H9 (cell line): ENCODE measurements around the gene PDIA3. TPM values are rescaled to one million over a fixed set of nuclear protein-coding genes. Genes with fewer than 3 reads are reported as not detected.

Source experiments
- DNase-seq: peaks from one replicate; pipeline ENCODE4 v3.0.0-alpha.2; 2017
- H2AFZ ChIP-seq: one replicate; pipeline ENCODE4 v1.6.1; 2013; ENCODE audit warnings: mild to moderate bottlenecking, low read length, control low read depth, moderate library complexity
- H2AK5ac ChIP-seq: 2 replicates; pipeline ENCODE4 v1.6.1; 2013; ENCODE audit warnings: low read length, control low read depth, mixed read lengths; ENCODE audit not compliant: insufficient read length
- H2BK120ac ChIP-seq: one replicate; pipeline ENCODE4 v1.6.1; 2013; ENCODE audit warnings: low read depth, mild to moderate bottlenecking, low read length, control low read depth, inconsistent platforms; ENCODE audit not compliant: poor library complexity, severe bottlenecking
- H2BK12ac ChIP-seq: 2 replicates; pipeline ENCODE4 v1.6.1; 2013; ENCODE audit warnings: low read length, control low read depth, mixed read lengths, low read depth; ENCODE audit not compliant: insufficient read length
- H2BK15ac ChIP-seq: 2 replicates; pipeline ENCODE4 v1.6.1; 2013; ENCODE audit warnings: low read depth, low read length, control low read depth
- H2BK20ac ChIP-seq: one replicate; pipeline ENCODE4 v1.6.1; 2013; ENCODE audit warnings: low read depth, mild to moderate bottlenecking, low read length, control low read depth, inconsistent platforms; ENCODE audit not compliant: poor library complexity, severe bottlenecking
- H2BK5ac ChIP-seq: 2 replicates; pipeline ENCODE4 v1.6.1; 2013; ENCODE audit warnings: low read length, control low read depth, mixed read lengths; ENCODE audit not compliant: insufficient read length
- H3K14ac ChIP-seq: 2 replicates; pipeline ENCODE4 v1.6.1; 2013; ENCODE audit warnings: low read length, control low read depth; ENCODE audit not compliant: insufficient read depth
- H3K18ac ChIP-seq: 2 replicates; pipeline ENCODE4 v1.6.1; 2013; ENCODE audit warnings: low read depth, mild to moderate bottlenecking, mixed read lengths, low read length, control low read depth; ENCODE audit not compliant: insufficient read length
- H3K23ac ChIP-seq: 2 replicates; pipeline ENCODE4 v1.6.1; 2013; ENCODE audit warnings: low read length, control low read depth, mixed read lengths, low read depth; ENCODE audit not compliant: insufficient read length
- H3K23me2 ChIP-seq: 2 replicates; pipeline ENCODE4 v1.6.1; 2013; ENCODE audit warnings: low read depth, mild to moderate bottlenecking, mixed read lengths, low read length, control low read depth; ENCODE audit not compliant: insufficient read length, poor library complexity, severe bottlenecking
- H3K27ac ChIP-seq: 2 replicates; pipeline ENCODE4 v1.5.1; 2013; ENCODE audit warnings: low read length, control low read depth, mixed read lengths, low read depth; ENCODE audit not compliant: insufficient read length
- H3K27me3 ChIP-seq: 2 replicates; pipeline ENCODE4 v1.6.1; 2013; ENCODE audit warnings: low read length, control low read depth, inconsistent platforms; ENCODE audit not compliant: insufficient read depth
- H3K4ac ChIP-seq: 2 replicates; pipeline ENCODE4 v1.6.1; 2013; ENCODE audit warnings: low read depth, mild to moderate bottlenecking, control low read depth, inconsistent platforms, low read length, moderate library complexity
- H3K4me1 ChIP-seq: 2 replicates; pipeline ENCODE4 v1.6.1; 2013; ENCODE audit warnings: low read length, control low read depth, inconsistent platforms; ENCODE audit not compliant: insufficient read depth
- H3K4me2 ChIP-seq: 2 replicates; pipeline ENCODE4 v1.6.1; 2013; ENCODE audit warnings: low read length, control low read depth, mixed read lengths; ENCODE audit not compliant: insufficient read length, insufficient read depth
- H3K56ac ChIP-seq: 2 replicates; pipeline ENCODE4 v1.6.1; 2013; ENCODE audit warnings: low read depth, mild to moderate bottlenecking, mixed read lengths, low read length, control low read depth; ENCODE audit not compliant: insufficient read length
- H3K79me1 ChIP-seq: 2 replicates; pipeline ENCODE4 v1.6.1; 2013; ENCODE audit warnings: low read depth, mild to moderate bottlenecking, moderate library complexity, low read length, control low read depth, inconsistent platforms; ENCODE audit not compliant: insufficient read depth, poor library complexity, severe bottlenecking
- H3K79me2 ChIP-seq: 2 replicates; pipeline ENCODE4 v1.6.1; 2013; ENCODE audit warnings: low read length, control low read depth, inconsistent platforms; ENCODE audit not compliant: insufficient read depth
- H3K9ac ChIP-seq: 2 replicates; pipeline ENCODE4 v1.6.1; 2013; ENCODE audit warnings: low read length, control low read depth, mixed read lengths; ENCODE audit not compliant: insufficient read length; ENCODE audit errors: extremely low read depth
- H3K9me3 ChIP-seq: one replicate; pipeline ENCODE4 v1.6.1; 2013; ENCODE audit warnings: low read depth, low read length, inconsistent platforms; ENCODE audit not compliant: control insufficient read depth
- H3T11ph ChIP-seq: one replicate; pipeline ENCODE4 v1.6.1; 2013; ENCODE audit warnings: mild to moderate bottlenecking, low read length, control low read depth, inconsistent platforms
- H4K20me1 ChIP-seq: one replicate; pipeline ENCODE4 v1.6.1; 2013; ENCODE audit not compliant: control insufficient read depth, insufficient read length, insufficient read depth
- H4K5ac ChIP-seq: 2 replicates; pipeline ENCODE4 v1.6.1; 2013; ENCODE audit warnings: low read depth, mild to moderate bottlenecking, mixed read lengths, low read length, control low read depth; ENCODE audit not compliant: insufficient read length
- H4K8ac ChIP-seq: replicated peaks from 2 replicates; pipeline ENCODE4 v1.6.1; 2013; ENCODE audit warnings: low read length, control low read depth, mixed read lengths, low read depth; ENCODE audit not compliant: insufficient read length
- H4K91ac ChIP-seq: 2 replicates; pipeline ENCODE4 v1.6.1; 2013; ENCODE audit warnings: low read depth, mild to moderate bottlenecking, moderate library complexity, mixed read lengths, low read length, control low read depth; ENCODE audit not compliant: insufficient read length
- H3K27ac Mint-ChIP-seq, 3 experiments: 2 replicates in 2 of 3; 3 replicates in 1 of 3; pipeline ENCODE4 v1.8.0; 2020 to 2021; ENCODE audit warnings: mixed read lengths in 3 of 3, mild to moderate bottlenecking in 1 of 3, moderate library complexity in 1 of 3
- H3K27me3 Mint-ChIP-seq: 2 replicates; pipeline ENCODE4 v1.8.0; 2021; ENCODE audit warnings: low read depth, mild to moderate bottlenecking, moderate library complexity, mixed read lengths
- H3K36me3 Mint-ChIP-seq, 3 experiments: 2 replicates in 2 of 3; 3 replicates in 1 of 3; pipeline ENCODE4 v1.8.0; 2020 to 2021; ENCODE audit warnings: low read depth in 3 of 3, mixed read lengths in 3 of 3; ENCODE audit not compliant: insufficient read depth in 1 of 3
- H3K4me1 Mint-ChIP-seq, 2 experiments: 2 replicates each; pipeline ENCODE4 v1.8.0; 2020; ENCODE audit warnings: mixed read lengths in 2 of 2
- H3K4me3 Mint-ChIP-seq, 2 experiments: 2 replicates in 1 of 2; 3 replicates in 1 of 2; pipeline ENCODE4 v1.8.0; 2020 to 2021; ENCODE audit warnings: mild to moderate bottlenecking in 2 of 2, mixed read lengths in 2 of 2, moderate library complexity in 1 of 2
- H3K9me3 Mint-ChIP-seq, 2 experiments: 2 replicates in 1 of 2; 3 replicates in 1 of 2; pipeline ENCODE4 v1.8.0; 2020; ENCODE audit warnings: mild to moderate bottlenecking in 2 of 2, mixed read lengths in 2 of 2, moderate library complexity in 1 of 2
- WGBS: extraction: QIAGEN DNeasy Blood & Tissue Kit; methylation state at CpG from one replicate; pipeline ENCODE4 v1.1.7; 2013; ENCODE audit warnings: missing lambda C conversion rate, low lambda C conversion rate, mixed read lengths; ENCODE audit not compliant: insufficient read length; ENCODE audit errors: extremely low coverage; 5-methylcytosine and 5-hydroxymethylcytosine counted together
- total RNA-seq: library from RNA; stranded (reverse); gene quantifications from 2 replicates; pipeline ENCODE4 v1.2.1, GENCODE V29; 2021
- TF ChIP-seq, protein P1 (sequence below): fragments of 200-600 bp; sonication (generic); conservative IDR thresholded peaks from 3 replicates; pipeline ENCODE4 v1.8.0; 2021; ENCODE audit warnings: antibody characterized with exemption, mild to moderate bottlenecking

PDIA3 gene
- total RNA-seq, 1 experiment from 2014 or later = 524 TPM

DNA sequence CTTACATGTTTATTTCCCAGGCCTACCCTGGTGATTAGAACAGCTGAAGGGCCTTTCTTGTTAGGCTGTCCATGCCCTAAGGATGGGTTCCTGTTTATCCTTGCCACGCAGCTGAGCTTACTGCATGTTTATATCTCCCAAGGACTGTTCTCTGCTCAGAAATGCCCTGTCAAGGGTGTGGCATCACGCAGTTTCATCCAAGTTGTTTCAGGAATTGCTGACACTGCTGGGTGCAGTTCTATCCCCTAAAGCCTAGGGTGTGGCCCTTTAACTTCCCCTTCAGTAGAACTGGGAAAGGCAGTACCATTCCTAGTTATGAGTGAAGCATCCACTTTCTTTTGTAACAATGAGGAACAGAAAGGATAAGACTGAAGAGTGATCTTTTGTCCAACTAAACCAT lies 25.6 kb downstream of the PDIA3 start:
- Histone ChIP-seq H3K27ac (no peak overlapping the region), H3K27me3 (no peaks in the 10 kb centered on the region), H3K56ac (no peak overlapping the region), H2BK5ac (no peak overlapping the region), H4K5ac (no peak overlapping the region), H2BK15ac (no peak overlapping the region), H3K9me3 (no peaks in the 10 kb centered on the region), H3K18ac (no peak overlapping the region), H3K79me1 (no peaks in the 10 kb centered on the region), H3K23me2 (peaks cover 9% of the 10 kb centered on the region), H2BK120ac (no peak overlapping the region), H3K79me2 (no peaks in the 10 kb centered on the region), H4K91ac (no peak overlapping the region), H3K4me2 (no peak overlapping the region), H2AK5ac (no peak overlapping the region), H2AFZ (no peak overlapping the region), H4K20me1 (no peaks in the 10 kb centered on the region), H3K4me1 (no peaks in the 10 kb centered on the region; the same call in 1 of the 2 replicates), H3T11ph (no peak overlapping the region), H3K14ac (no peak overlapping the region), H3K9ac (no peak overlapping the region), H3K4ac (no peak overlapping the region), H4K8ac (no peak overlapping the region), H3K23ac (no peak overlapping the region), H2BK20ac (no peak overlapping the region), H2BK12ac (no peak overlapping the region)
- Mint-ChIP-seq H3K36me3 (peaks cover 42 to 78% (median 59%) of the 10 kb centered on the region in 3 experiments; a peak in 6 of 7 replicates), H3K27me3 (no peaks in the 10 kb centered on the region; the same call in 1 of the 2 replicates), H3K9me3 (no peaks in the 10 kb centered on the region), H3K4me3 (no peak overlapping the region), H3K27ac (no peak overlapping the region), H3K4me1 (peaks cover 12% of the 10 kb centered on the region in 2 experiments)
- no CpG with 5 or more reads among the region's 2 CpGs for WGBS
- TF ChIP-seq, protein P1, sequence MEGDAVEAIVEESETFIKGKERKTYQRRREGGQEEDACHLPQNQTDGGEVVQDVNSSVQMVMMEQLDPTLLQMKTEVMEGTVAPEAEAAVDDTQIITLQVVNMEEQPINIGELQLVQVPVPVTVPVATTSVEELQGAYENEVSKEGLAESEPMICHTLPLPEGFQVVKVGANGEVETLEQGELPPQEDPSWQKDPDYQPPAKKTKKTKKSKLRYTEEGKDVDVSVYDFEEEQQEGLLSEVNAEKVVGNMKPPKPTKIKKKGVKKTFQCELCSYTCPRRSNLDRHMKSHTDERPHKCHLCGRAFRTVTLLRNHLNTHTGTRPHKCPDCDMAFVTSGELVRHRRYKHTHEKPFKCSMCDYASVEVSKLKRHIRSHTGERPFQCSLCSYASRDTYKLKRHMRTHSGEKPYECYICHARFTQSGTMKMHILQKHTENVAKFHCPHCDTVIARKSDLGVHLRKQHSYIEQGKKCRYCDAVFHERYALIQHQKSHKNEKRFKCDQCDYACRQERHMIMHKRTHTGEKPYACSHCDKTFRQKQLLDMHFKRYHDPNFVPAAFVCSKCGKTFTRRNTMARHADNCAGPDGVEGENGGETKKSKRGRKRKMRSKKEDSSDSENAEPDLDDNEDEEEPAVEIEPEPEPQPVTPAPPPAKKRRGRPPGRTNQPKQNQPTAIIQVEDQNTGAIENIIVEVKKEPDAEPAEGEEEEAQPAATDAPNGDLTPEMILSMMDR = no peak
- DNase-seq = no peak
